BLaER1 (cell line): ENCODE measurements around the gene NAT8L.

Experiments used
- H3K27ac ChIP-seq: shearing (Covaris generic); formaldehyde crosslinking; 2 replicates; pipeline ENCODE4 v1.8.1; 2022
- H3K27me3 ChIP-seq: shearing (Covaris generic); formaldehyde crosslinking; 2 replicates; pipeline ENCODE4 v1.8.1; 2022
- H3K36me3 ChIP-seq: shearing (Covaris generic); formaldehyde crosslinking; 2 replicates; pipeline ENCODE4 v1.8.1; 2022
- H3K4me1 ChIP-seq: shearing (Covaris generic); formaldehyde crosslinking; 2 replicates; pipeline ENCODE4 v1.8.1; 2022
- H3K4me2 ChIP-seq: shearing (Covaris generic); formaldehyde crosslinking; 2 replicates; pipeline ENCODE4 v1.8.1; 2022
- H3K4me3 ChIP-seq: shearing (Covaris generic); formaldehyde crosslinking; 2 replicates; pipeline ENCODE4 v1.8.1; 2022
- H3K9ac ChIP-seq: shearing (Covaris generic); formaldehyde crosslinking; 2 replicates; pipeline ENCODE4 v1.8.1; 2022
- H3K9me3 ChIP-seq: shearing (Covaris generic); formaldehyde crosslinking; 2 replicates; pipeline ENCODE4 v1.8.1; 2022
- H4K20me1 ChIP-seq: shearing (Covaris generic); formaldehyde crosslinking; 2 replicates; pipeline ENCODE4 v1.8.1; 2022
- Cebpa-rat ChIP-seq: shearing (Covaris generic); IDR thresholded peaks from 2 replicates; pipeline ENCODE4 v1.8.1; 2022

The NAT8L gene

DNA sequence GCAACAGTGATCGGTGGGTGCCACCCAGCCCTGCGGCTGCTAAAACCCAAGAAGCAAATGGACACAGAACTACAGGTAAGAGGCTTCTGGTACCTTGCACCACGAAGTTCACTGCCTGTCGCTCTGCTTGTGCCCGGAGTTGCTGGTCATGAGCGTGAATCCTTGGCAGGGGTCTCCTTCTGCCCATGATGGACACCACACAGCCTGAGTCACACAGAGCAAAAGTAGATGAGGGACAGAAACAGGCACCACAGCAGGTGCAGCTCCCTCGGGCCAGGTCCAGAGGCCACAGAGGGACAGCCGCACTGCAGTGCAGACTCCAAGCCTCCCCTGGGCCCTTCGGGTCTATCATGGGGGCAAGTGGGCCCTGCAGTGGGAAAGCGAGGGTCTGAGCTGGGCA lies 22.4 kb downstream of the NAT8L start:
- no peak overlapping the region for H3K27ac ChIP-seq
- no peak overlapping the region for H3K4me3 ChIP-seq
- no peaks in the 10 kb centered on the region for H3K27me3 ChIP-seq
- peaks cover 81% of the 10 kb centered on the region for H3K4me1 ChIP-seq
- no peak for TF ChIP-seq Cebpa-rat
- 0 out of 2 replicates have a peak, but pooled peaks cover under 1% of the 10 kb centered on the region for H3K9me3 ChIP-seq
- no peaks in the 10 kb centered on the region for H4K20me1 ChIP-seq
- H3K36me3 ChIP-seq: no peaks in the 10 kb centered on the region
- H3K4me2 ChIP-seq: no peak overlapping the region
- H3K9ac ChIP-seq: no peak overlapping the region

DNA sequence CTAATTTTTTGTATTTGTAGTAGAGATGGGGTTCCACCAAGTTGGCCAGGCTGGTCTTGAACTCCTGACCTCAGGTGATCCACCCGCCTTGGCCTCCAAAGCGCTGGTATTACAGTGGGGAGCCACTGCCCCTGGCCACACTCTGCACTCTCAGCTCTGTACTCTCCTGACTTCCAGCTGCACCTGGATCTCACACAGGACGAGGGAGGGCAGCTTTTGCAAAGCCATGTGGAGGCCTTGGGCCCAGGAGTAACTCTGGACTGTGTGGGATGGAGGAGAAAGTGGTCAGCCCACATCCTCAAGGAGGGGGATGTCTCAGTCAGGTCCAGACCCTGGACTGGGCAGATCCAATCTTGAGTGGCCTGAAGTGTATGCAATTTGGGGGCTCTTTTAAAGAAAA lies 23.0 kb downstream of the NAT8L start:
- no peak overlapping the region for H3K9ac ChIP-seq
- H3K36me3 ChIP-seq: no peaks in the 10 kb centered on the region
- no peak overlapping the region for H3K27ac ChIP-seq
- no peak overlapping the region for H3K4me2 ChIP-seq
- H3K4me3 ChIP-seq: no peak overlapping the region
- H3K4me1 ChIP-seq: peaks cover 76% of the 10 kb centered on the region
- H4K20me1 ChIP-seq: no peaks in the 10 kb centered on the region
- no peak for TF ChIP-seq Cebpa-rat
- H3K9me3 ChIP-seq: 0 out of 2 replicates have a peak, but pooled peaks cover 6% of the 10 kb centered on the region
- H3K27me3 ChIP-seq: no peaks in the 10 kb centered on the region

DNA sequence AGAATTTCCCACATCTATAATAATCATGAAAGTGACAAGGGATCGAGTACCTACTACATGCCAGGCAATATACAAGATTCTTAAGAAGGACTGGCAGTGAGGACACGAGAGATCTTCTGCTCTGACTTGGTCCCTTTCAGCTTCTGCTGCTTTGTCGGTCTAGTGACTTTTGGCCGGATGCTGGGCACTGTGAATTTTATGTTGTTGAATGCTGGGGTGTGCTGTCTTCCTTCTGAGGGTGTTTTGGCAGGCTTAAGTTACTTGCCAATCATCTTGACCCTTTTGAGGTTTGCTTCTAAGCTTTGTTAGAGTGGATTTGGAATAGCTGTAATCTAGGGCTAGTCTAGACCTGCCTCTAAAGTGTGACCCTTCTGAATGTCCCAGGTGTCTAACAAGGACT lies 23.5 kb downstream of the NAT8L start:
- Histone ChIP-seq H3K27ac (no peak overlapping the region), H3K4me2 (peak overlapping the region; percentile 12; the same call in 1 of the 2 replicates), H3K9me3 (peaks cover 11% of the 10 kb centered on the region; the same call in 1 of the 2 replicates), H4K20me1 (no peaks in the 10 kb centered on the region), H3K27me3 (no peaks in the 10 kb centered on the region), H3K4me1 (peaks cover 71% of the 10 kb centered on the region), H3K9ac (no peak overlapping the region), H3K36me3 (no peaks in the 10 kb centered on the region), H3K4me3 (no peak overlapping the region)
- no peak for TF ChIP-seq Cebpa-rat

DNA sequence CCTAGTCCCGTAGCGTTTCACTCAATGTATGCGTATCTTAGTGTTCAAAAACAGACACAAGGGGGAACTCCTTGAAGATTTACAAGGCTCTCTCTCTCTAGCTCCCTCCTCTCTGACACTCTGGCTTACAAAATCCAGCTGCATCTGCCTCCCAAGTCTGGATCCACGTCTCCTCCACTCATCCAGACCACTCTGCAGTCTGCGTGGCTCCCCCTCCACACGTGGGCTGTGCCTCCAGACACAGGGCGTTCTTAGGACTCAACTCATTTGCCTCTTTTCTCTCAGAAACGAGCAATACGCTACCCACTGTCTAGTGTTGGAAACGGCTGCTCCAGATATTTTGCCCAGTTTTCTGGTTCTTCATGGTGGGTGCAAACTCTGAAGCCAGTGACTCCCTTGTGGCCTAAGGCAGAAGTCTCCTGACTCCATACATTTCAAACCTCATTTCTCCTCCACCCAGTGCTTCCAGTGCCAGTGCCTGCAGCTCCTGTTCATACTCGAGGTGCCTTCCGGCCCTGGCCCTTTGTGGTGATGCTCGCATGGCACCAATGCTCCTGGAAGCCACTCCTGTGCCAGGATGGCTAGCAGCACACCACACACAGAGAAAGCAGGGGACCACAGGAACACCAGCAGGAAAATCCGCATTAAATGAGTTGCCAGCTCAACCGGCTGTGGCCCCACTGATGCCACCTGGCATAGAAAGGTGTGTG lies 24.1 kb downstream of the NAT8L start:
- Histone ChIP-seq H3K36me3 (no peaks in the 10 kb centered on the region), H3K27me3 (no peaks in the 10 kb centered on the region), H3K4me2 (peak overlapping the region; percentile 76), H3K4me3 (no peak overlapping the region), H3K27ac (no peak overlapping the region), H3K9ac (no peak overlapping the region), H4K20me1 (no peaks in the 10 kb centered on the region), H3K4me1 (peaks cover 64% of the 10 kb centered on the region), H3K9me3 (peaks cover 13% of the 10 kb centered on the region; the same call in 1 of the 2 replicates)
- no peak for TF ChIP-seq Cebpa-rat

DNA sequence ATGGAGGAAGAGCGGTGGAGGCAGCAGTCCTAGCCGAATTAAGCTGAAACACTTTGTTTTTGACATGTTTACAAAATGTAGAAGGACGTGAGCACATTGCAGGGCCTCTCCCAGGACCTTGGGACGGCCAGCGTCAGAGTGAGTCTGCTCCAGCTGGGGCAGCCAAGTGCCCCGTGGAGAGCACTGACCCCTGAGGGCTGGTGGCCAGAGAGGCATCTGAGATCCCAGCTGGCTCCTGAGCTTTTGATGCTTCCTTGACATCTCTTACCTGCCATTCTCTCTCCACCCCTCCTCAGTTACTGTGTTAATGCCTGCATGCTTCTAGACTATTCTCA lies 24.7 kb downstream of the NAT8L start:
- peaks cover 59% of the 10 kb centered on the region for H3K4me1 ChIP-seq
- no peaks in the 10 kb centered on the region for H4K20me1 ChIP-seq
- TF ChIP-seq Cebpa-rat: no peak

DNA sequence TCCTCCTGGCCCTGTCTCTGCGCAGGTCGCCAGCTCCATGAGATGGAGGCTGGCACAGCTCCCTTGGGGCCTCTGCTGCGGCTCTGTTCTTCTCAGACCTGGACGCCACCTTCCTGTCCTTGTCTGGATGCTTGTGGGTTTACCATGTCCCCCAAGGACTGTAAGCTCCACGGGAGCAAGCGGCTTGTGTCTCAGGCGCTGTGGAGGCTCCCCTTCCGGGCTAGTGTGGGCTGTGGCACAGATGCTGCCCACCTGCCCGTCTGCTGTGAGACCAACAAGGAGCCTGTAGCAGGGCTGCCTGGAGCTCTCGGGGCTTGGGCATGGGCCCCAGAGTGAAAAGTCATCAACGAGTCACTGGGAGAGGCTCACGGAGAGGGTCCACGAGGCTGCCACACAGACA lies 25.2 kb downstream of the NAT8L start:
- H3K27ac ChIP-seq: no peak overlapping the region
- no peak overlapping the region; the same call in 1 of the 2 replicates for H3K9ac ChIP-seq
- TF ChIP-seq Cebpa-rat: no peak
- H3K4me3 ChIP-seq: no peak overlapping the region
- peak overlapping the region; percentile 76 for H3K4me2 ChIP-seq
- no peaks in the 10 kb centered on the region for H3K27me3 ChIP-seq
- no peaks in the 10 kb centered on the region for H4K20me1 ChIP-seq
- no peaks in the 10 kb centered on the region for H3K36me3 ChIP-seq
- peaks cover 13% of the 10 kb centered on the region; the same call in 1 of the 2 replicates for H3K9me3 ChIP-seq
- H3K4me1 ChIP-seq: peaks cover 54% of the 10 kb centered on the region

More for the DNA sequence above, 24.7 kb downstream of the NAT8L start:
- H3K36me3 ChIP-seq: no peaks in the 10 kb centered on the region
- no peak overlapping the region for H3K9ac ChIP-seq
- H3K27ac ChIP-seq: no peak overlapping the region
- H3K4me3 ChIP-seq: no peak overlapping the region
- peak overlapping the region; percentile 76 for H3K4me2 ChIP-seq
- H3K27me3 ChIP-seq: no peaks in the 10 kb centered on the region
- peaks cover 13% of the 10 kb centered on the region; the same call in 1 of the 2 replicates for H3K9me3 ChIP-seq

DNA sequence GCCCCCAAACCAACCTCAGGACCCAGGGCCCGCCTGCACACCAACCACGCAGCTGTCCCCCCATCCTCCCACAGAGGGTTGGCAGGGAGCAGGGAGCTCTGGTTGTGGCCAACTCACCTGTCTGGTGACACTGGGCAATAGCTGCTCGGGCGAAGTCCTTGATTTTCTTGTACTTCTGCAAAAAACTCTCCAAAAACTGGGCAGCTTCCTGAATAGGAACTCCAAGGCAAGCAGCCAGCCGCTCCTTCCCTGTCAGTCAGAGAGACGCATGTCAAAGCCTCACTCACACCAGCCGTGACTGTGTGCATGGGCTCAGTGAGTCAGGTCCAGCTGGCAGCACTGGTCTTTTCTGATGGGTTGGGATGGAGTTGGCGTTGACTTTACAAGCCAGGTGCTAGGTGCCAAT lies 26.4 kb downstream of the NAT8L start:
- no peaks in the 10 kb centered on the region for H3K27me3 ChIP-seq
- peaks cover 43% of the 10 kb centered on the region for H3K4me1 ChIP-seq
- H3K9me3 ChIP-seq: peaks cover 13% of the 10 kb centered on the region; the same call in 1 of the 2 replicates
- H3K4me3 ChIP-seq: no peak overlapping the region
- H3K27ac ChIP-seq: no peak overlapping the region
- no peak for TF ChIP-seq Cebpa-rat
- no peaks in the 10 kb centered on the region for H4K20me1 ChIP-seq
- H3K36me3 ChIP-seq: no peaks in the 10 kb centered on the region
- H3K4me2 ChIP-seq: no peak overlapping the region
- no peak overlapping the region for H3K9ac ChIP-seq

DNA sequence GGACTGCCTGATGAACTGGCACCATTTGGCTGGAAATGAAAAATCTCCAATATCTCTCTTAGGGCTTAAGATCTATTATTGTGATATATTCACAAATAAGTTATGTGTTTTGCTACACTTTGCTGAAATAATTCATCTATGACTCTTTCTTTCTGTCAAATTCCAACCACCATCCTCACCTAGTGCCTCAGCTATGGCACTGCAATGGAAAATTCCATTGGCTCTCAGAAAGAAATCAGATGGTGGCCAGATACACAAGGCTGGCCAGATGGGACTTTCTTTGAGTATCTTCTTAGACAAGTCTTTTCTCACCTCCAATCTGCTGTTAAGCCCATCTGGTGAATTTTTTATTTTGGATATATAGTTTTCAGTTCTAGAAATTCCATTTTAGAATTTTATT lies 28.0 kb downstream of the NAT8L start:
- TF ChIP-seq Cebpa-rat: no peak

DNA sequence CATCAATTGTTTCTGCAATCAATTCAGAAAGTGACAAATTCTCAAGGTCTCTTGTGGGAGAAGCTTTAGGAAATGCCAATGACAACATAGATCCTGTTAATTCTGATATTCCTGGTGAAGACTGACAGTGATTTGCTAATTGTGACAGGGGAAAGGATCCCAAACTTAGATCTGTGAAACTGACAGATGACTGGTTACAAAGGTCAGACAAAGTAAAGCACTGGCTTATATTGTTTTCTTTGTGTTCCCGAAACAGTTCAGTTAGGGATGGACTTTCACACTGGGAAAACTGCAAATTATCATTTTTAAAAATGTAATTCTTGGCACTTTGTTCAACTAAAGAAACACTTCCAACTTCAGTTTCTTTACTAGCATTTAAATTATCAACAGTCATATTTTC lies 30.1 kb downstream of the NAT8L start:
- Histone ChIP-seq H4K20me1 (no peaks in the 10 kb centered on the region), H3K9me3 (peaks cover 13% of the 10 kb centered on the region; the same call in 1 of the 2 replicates), H3K36me3 (no peaks in the 10 kb centered on the region), H3K4me3 (no peak overlapping the region), H3K27ac (no peak overlapping the region), H3K27me3 (no peaks in the 10 kb centered on the region), H3K4me2 (no peak overlapping the region), H3K9ac (no peak overlapping the region), H3K4me1 (peaks cover 14% of the 10 kb centered on the region)
- TF ChIP-seq Cebpa-rat: no peak

More for the DNA sequence above, 28.0 kb downstream of the NAT8L start:
- H3K36me3 ChIP-seq: no peaks in the 10 kb centered on the region
- no peak overlapping the region for H3K27ac ChIP-seq
- peaks cover 13% of the 10 kb centered on the region; the same call in 1 of the 2 replicates for H3K9me3 ChIP-seq
- H3K9ac ChIP-seq: no peak overlapping the region
- H4K20me1 ChIP-seq: no peaks in the 10 kb centered on the region
- no peaks in the 10 kb centered on the region for H3K27me3 ChIP-seq
- H3K4me3 ChIP-seq: no peak overlapping the region
- H3K4me1 ChIP-seq: peaks cover 34% of the 10 kb centered on the region
- no peak overlapping the region for H3K4me2 ChIP-seq

DNA sequence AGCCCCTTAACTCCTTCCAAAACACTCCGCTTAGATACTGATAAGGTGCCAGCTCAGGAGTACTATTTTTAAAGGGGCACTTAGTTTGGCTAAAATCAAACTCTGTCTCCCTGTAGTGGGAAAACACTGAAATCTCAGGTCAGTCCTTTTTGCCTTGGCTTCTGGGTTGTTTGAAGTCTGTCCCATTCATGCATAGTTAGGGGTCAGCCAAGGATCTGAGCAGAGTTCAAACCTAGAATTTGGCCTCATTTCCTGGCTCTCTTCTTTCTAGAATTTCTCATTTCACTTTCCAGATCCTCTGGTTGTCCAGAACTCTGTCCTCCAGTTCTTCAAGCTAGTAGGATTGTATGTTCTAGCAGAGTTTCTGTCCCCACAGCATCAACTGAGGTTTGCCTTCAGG lies 31.5 kb downstream of the NAT8L start:
- Histone ChIP-seq H3K27ac (no peak overlapping the region), H3K4me1 (no peaks in the 10 kb centered on the region), H3K9me3 (peaks cover 13% of the 10 kb centered on the region), H3K36me3 (no peaks in the 10 kb centered on the region), H3K4me2 (no peak overlapping the region), H3K27me3 (no peaks in the 10 kb centered on the region), H3K4me3 (no peak overlapping the region), H4K20me1 (no peaks in the 10 kb centered on the region), H3K9ac (no peak overlapping the region)
- TF ChIP-seq Cebpa-rat: no peak
